ENCODE data around the gene STATH.

DNA sequence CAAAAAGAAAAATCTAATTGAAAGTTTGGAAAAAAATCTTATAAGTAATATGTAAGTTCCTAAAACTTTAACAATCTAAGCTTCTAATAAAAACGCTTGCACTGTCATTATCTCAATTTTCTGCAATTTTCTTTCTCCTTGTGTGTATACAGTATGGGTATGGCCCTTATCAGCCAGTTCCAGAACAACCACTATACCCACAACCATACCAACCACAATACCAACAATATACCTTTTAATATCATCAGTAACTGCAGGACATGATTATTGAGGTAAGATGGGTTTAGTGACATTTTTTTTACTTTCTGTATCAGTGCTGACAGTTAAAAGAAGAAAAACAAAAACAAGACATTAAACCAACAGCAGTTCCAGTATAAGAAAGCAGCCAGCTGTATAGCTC lies 4.9 kb downstream of the STATH start:
- TF ChIP-seq EZH2phosphoT487 (IDR thresholded peaks at IDR 0.05; ENCODE audit: unreplicated experiment) (no peak), POLR2AphosphoS5 (IDR thresholded peaks at IDR 0.05; ENCODE audit: low read depth) (no peak), EZH2 (IDR thresholded peaks at IDR 0.05; ENCODE audit: low read depth, unreplicated experiment) (no peak)
- TF ChIP-seq, protein P1, sequence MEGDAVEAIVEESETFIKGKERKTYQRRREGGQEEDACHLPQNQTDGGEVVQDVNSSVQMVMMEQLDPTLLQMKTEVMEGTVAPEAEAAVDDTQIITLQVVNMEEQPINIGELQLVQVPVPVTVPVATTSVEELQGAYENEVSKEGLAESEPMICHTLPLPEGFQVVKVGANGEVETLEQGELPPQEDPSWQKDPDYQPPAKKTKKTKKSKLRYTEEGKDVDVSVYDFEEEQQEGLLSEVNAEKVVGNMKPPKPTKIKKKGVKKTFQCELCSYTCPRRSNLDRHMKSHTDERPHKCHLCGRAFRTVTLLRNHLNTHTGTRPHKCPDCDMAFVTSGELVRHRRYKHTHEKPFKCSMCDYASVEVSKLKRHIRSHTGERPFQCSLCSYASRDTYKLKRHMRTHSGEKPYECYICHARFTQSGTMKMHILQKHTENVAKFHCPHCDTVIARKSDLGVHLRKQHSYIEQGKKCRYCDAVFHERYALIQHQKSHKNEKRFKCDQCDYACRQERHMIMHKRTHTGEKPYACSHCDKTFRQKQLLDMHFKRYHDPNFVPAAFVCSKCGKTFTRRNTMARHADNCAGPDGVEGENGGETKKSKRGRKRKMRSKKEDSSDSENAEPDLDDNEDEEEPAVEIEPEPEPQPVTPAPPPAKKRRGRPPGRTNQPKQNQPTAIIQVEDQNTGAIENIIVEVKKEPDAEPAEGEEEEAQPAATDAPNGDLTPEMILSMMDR (conservative IDR thresholded peaks at IDR 0.05; ENCODE audit: low read depth in 2 of 2): no peak
- TF ChIP-seq, protein P2, sequence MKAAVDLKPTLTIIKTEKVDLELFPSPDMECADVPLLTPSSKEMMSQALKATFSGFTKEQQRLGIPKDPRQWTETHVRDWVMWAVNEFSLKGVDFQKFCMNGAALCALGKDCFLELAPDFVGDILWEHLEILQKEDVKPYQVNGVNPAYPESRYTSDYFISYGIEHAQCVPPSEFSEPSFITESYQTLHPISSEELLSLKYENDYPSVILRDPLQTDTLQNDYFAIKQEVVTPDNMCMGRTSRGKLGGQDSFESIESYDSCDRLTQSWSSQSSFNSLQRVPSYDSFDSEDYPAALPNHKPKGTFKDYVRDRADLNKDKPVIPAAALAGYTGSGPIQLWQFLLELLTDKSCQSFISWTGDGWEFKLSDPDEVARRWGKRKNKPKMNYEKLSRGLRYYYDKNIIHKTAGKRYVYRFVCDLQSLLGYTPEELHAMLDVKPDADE (IDR thresholded peaks at IDR 0.05): no peak

Data from GM23338 (cell line).